KOPT-K1 (cell line): Measurements from ENCODE around the gene GPR149.

ENCODE experiments used
- H3K27ac ChIP-seq: fragments of 200-600 bp; sonication (generic); 2 replicates; pipeline ENCODE4 v1.5.1; 2016; ENCODE audit warnings: antibody characterized with exemption, mild to moderate bottlenecking, low read depth, low read length; ENCODE audit not compliant: poor library complexity, severe bottlenecking
- H3K36me3 ChIP-seq: fragments of 200-600 bp; sonication (generic); 2 replicates; pipeline ENCODE4 v1.5.1; 2017; ENCODE audit warnings: antibody characterized with exemption, mild to moderate bottlenecking, low read length, moderate library complexity; ENCODE audit not compliant: insufficient read depth
- H3K9me3 ChIP-seq: fragments of 200-600 bp; sonication (generic); 2 replicates; pipeline ENCODE4 v1.5.1; 2017; ENCODE audit warnings: antibody characterized with exemption, low read length, mild to moderate bottlenecking; ENCODE audit not compliant: insufficient read depth, poor library complexity, severe bottlenecking

GPR149 gene

DNA sequence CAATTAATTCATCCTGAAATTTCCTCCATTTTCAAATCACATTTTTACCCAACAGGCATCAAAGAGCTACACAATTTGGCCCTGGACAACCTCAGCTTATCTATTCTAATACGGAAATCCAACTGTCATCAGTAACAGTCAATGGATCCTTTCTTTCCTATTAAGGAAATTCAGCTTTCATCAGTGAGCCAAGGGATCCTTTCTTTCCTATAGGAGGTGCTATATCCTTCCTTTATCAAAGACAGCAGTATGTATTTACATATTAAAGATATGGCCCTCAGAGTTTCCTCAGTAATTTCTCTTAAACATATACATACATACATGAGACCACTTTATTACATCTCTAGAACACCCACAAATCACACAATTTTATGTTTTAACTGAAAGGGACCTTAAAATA is 115.8 kb downstream of the GPR149 start:
- H3K36me3 ChIP-seq = peaks cover 81% of the 10 kb centered on the region
- no peaks in the 10 kb centered on the region for H3K9me3 ChIP-seq
- no peak overlapping the region for H3K27ac ChIP-seq

DNA sequence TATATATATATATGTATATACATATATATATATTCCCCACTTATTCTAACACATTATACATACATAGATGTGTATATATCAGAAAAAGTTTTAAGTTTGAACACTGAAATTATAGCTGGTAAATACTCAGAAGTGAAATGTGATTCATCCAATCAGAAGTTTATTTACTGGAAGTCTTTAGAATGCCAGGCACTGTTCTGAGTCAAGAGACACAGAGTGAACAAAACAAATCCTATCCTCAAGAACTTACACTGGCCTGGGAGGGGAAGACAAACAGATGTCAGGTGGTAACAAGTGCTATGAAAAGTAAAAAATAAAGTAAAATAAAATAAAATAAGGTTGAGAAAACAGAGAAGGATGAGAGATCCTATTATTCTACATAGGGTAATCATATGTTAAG is 119.2 kb downstream of the GPR149 start:
- Histone ChIP-seq H3K9me3 (no peaks in the 10 kb centered on the region), H3K27ac (no peak overlapping the region), H3K36me3 (peaks cover 87% of the 10 kb centered on the region)

DNA sequence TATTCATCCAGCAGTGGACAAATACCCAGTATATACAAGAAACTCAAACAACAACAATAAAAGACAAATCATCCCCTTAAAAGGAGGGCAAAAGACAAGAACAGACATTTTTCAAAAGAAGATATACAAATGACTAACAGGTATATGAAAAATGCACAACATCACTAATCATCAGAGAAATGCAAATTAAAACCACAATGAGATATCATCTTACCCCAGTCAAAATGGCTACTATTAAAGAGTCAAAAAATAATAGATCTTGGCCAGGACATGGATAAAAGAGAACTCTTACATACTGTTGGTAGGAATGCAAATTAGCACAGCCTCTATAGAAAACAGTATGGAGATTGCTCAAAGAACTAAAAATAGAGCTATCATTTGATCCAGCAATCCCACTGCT is 122.6 kb downstream of the GPR149 start:
- H3K9me3 ChIP-seq = no peaks in the 10 kb centered on the region
- no peak overlapping the region for H3K27ac ChIP-seq
- H3K36me3 ChIP-seq = peaks cover 89% of the 10 kb centered on the region

DNA sequence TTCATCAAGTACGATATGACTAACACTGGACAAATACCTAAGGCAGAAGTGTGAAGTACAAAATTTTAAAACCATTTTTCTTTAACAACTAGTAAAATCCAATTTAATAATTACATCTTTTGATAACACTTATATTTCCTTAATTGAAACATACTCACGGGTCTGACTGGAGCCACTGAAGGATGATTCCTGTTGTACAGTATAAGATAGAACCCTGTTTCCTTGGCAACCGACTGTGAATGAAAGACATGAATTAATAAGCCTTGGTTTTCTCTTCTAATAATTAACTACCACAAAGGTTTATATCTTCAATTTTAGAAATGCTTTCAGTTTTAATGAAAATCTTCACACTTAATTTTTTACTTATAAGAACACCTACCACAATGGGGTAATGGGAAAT is 125.1 kb downstream of the GPR149 start:
- Histone ChIP-seq H3K9me3 (no peaks in the 10 kb centered on the region), H3K27ac (no peak overlapping the region), H3K36me3 (peaks cover 100% of the 10 kb centered on the region)

DNA sequence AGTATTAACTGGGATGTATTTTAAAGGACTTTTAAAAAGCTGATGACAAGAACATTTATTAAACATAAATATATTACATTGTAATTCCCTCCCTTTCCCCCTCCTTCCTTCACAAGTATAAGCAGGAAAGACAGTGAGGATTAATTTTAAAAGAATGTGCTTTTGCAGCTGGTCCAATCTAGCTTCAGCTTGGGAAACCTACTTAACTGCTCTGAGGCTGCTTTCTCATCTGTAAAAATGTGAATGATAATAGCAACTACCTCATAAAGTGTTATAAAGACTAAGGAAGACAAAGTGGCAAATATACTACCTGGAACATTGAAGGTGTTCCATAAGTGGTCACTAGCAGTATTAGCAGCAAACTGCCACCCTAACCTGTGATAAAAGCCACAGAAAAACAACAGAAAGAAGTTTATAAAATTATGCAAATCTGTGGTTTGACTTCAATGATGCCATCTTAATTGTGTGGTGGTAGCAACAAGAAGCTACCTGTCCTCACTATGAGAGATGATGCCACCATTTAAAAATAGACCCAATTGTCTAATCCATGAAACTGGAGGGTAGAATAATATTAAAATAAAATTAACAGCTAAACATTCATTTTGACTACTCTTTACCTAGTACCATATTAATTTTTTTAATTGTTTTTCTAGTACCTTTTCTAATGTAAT is 125.7 kb downstream of the GPR149 start:
- Histone ChIP-seq H3K36me3 (peaks cover 100% of the 10 kb centered on the region), H3K9me3 (no peaks in the 10 kb centered on the region), H3K27ac (no peak overlapping the region)

DNA sequence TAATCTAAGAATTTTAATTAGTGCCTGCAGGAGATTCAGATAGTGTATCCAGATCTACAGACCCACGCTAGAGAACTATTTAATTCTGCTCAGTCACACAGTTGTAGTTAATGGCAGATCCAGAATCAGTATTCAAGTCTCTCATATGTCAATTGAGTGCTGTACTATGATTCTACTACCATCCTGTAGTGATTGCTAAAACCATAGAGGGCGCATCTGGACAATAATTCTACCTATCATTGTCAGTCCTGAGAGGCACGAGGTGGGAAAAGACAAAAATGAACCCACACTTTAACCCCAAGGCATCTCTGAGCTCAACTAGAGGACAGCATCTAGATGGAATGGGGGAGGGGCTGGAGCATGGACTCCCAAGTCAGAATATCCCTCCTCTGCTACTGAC is 128.4 kb downstream of the GPR149 start:
- peaks cover 98% of the 10 kb centered on the region for H3K36me3 ChIP-seq
- H3K27ac ChIP-seq = no peak overlapping the region
- no peaks in the 10 kb centered on the region for H3K9me3 ChIP-seq

DNA sequence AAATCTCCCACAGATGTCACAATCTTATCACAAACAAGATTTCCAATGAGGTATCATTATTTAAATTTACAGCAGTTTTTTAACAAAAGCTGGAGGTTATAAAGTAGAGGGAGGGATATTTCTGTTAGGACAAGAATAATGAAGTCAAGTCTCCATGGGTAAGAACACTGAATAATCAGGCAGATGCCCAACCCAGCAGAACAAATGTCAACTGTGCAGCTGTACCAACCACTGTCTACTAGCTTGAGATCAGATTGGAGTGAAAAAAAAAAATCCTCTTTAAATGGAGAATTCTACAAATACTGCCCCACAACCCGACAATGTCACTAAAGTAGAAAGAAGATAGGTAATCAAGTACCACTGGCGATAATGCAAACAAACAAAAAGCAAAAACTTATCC is 136.0 kb downstream of the GPR149 start:
- Histone ChIP-seq H3K27ac (no peak overlapping the region), H3K9me3 (no peaks in the 10 kb centered on the region), H3K36me3 (peaks cover 96% of the 10 kb centered on the region)

DNA sequence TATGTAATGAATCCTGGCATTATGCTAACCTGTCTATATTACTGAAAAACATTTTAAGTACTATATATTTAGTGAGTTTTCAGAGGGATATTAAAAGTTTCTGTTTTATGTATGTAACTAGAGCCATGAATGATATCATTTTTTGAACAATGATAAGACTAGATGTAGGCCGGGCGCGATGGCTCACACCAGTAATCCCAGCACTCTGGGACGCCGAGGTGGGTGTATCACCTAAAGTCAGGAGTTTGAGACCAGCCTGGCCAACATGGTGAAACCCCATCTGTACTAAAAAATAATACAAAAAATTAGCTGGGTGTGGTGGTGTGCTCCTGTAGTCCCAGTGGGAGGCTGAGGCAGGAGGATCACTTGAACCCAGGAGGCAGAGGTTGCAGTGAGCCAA is 139.8 kb downstream of the GPR149 start:
- Histone ChIP-seq H3K36me3 (peaks cover 100% of the 10 kb centered on the region), H3K9me3 (no peaks in the 10 kb centered on the region), H3K27ac (no peak overlapping the region)
